HL-60 (cell line): ENCODE data around the gene EP400.

Experiments
- DNase-seq, 2 experiments: peaks; one replicate each; pipeline ENCODE4 v3.0.0-alpha.2; 2010 to 2020; ENCODE audit warnings: low read depth in 1 of 2, low spot score in 1 of 2
- H3K27ac ChIP-seq: fragments of 250-450 bp; sonication (Bioruptor Pico); replicated peaks from 2 replicates; pipeline ENCODE4 v1.5.1; 2020; ENCODE audit warnings: mild to moderate bottlenecking, moderate library complexity
- H3K27me3 ChIP-seq: fragments of 250-450 bp; sonication (Bioruptor Pico); 2 replicates; pipeline ENCODE4 v1.5.1; 2021; ENCODE audit warnings: mild to moderate bottlenecking, moderate library complexity; ENCODE audit not compliant: insufficient read depth, poor library complexity, severe bottlenecking
- H3K4me3 ChIP-seq: replicated peaks from 2 replicates; pipeline ENCODE4 v1.5.1; 2011; ENCODE audit warnings: mild to moderate bottlenecking, control low read depth, low read length; ENCODE audit not compliant: insufficient read depth
- GABPA ChIP-seq: IDR thresholded peaks from 2 replicates; pipeline ENCODE4 v1.6.1; 2012; ENCODE audit warnings: low read depth
- POLR2AphosphoS5 ChIP-seq: IDR thresholded peaks from 2 replicates; pipeline ENCODE4 v1.6.1; 2012; ENCODE audit warnings: low read depth
- SPI1 ChIP-seq: IDR thresholded peaks from 2 replicates; pipeline ENCODE4 v1.6.1; 2012; ENCODE audit warnings: low read depth, mild to moderate bottlenecking, borderline replicate concordance
- TF ChIP-seq, protein P1 (sequence below): IDR thresholded peaks from 2 replicates; pipeline ENCODE4 v1.6.1; 2012; ENCODE audit warnings: low read depth; ENCODE audit not compliant: insufficient replicate concordance
- TF ChIP-seq, protein P2 (sequence below): IDR thresholded peaks from one replicate; pipeline ENCODE4 v1.5.1; 2011; ENCODE audit warnings: low read length, control low read depth, inconsistent platforms; ENCODE audit not compliant: insufficient read depth

Gene EP400

GRCh38 chr12:132106921-132107320, 157.2 kb downstream of the EP400 start:
- TF ChIP-seq POLR2AphosphoS5 = no peak
- TF ChIP-seq SPI1 = no peak
- TF ChIP-seq GABPA = no peak
- TF ChIP-seq, protein P1, sequence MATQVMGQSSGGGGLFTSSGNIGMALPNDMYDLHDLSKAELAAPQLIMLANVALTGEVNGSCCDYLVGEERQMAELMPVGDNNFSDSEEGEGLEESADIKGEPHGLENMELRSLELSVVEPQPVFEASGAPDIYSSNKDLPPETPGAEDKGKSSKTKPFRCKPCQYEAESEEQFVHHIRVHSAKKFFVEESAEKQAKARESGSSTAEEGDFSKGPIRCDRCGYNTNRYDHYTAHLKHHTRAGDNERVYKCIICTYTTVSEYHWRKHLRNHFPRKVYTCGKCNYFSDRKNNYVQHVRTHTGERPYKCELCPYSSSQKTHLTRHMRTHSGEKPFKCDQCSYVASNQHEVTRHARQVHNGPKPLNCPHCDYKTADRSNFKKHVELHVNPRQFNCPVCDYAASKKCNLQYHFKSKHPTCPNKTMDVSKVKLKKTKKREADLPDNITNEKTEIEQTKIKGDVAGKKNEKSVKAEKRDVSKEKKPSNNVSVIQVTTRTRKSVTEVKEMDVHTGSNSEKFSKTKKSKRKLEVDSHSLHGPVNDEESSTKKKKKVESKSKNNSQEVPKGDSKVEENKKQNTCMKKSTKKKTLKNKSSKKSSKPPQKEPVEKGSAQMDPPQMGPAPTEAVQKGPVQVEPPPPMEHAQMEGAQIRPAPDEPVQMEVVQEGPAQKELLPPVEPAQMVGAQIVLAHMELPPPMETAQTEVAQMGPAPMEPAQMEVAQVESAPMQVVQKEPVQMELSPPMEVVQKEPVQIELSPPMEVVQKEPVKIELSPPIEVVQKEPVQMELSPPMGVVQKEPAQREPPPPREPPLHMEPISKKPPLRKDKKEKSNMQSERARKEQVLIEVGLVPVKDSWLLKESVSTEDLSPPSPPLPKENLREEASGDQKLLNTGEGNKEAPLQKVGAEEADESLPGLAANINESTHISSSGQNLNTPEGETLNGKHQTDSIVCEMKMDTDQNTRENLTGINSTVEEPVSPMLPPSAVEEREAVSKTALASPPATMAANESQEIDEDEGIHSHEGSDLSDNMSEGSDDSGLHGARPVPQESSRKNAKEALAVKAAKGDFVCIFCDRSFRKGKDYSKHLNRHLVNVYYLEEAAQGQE = no peak
- TF ChIP-seq, protein P2, sequence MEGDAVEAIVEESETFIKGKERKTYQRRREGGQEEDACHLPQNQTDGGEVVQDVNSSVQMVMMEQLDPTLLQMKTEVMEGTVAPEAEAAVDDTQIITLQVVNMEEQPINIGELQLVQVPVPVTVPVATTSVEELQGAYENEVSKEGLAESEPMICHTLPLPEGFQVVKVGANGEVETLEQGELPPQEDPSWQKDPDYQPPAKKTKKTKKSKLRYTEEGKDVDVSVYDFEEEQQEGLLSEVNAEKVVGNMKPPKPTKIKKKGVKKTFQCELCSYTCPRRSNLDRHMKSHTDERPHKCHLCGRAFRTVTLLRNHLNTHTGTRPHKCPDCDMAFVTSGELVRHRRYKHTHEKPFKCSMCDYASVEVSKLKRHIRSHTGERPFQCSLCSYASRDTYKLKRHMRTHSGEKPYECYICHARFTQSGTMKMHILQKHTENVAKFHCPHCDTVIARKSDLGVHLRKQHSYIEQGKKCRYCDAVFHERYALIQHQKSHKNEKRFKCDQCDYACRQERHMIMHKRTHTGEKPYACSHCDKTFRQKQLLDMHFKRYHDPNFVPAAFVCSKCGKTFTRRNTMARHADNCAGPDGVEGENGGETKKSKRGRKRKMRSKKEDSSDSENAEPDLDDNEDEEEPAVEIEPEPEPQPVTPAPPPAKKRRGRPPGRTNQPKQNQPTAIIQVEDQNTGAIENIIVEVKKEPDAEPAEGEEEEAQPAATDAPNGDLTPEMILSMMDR = no peak
- DNase-seq = no peak
- H3K4me3 ChIP-seq = no peak overlapping the region

DNA sequence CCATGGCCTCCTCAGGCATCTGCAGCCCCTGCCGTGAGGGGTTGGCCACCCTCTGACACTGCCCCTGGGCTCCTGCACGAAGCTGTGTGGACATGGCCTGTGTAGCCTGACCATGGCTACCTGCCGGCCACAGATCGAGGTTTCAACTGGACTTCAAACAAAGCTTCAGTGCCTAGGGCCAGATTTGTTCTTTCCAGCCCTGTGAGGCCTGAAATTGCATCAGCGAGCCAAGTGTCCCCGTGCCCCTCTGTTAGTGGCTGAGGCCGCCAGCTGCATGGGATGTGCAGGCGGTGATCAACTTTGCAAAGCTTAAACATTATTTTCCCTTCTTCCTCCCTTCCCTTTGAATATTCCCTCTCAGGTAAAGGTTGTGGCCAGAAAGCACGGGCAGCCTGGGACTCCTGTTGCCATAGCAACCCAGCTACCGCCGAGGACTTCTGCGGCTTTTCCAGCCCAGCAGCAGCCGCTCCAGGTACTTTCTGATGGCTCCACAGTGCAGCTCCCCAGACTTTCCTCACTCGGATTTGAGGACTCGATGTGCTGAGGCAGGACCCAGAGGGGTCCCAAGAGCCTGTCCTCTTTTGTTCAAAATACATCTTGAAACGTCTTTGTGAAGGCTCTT, 158.6 kb downstream of the EP400 start:
- no peaks in the 10 kb centered on the region for H3K27me3 ChIP-seq
- no peak overlapping the region for H3K4me3 ChIP-seq
- TF ChIP-seq, protein P2 = no peak
- TF ChIP-seq SPI1 (no peak), POLR2AphosphoS5 (no peak), GABPA (no peak)
- TF ChIP-seq, protein P1 = no peak
- no peak overlapping the region for H3K27ac ChIP-seq
- DNase-seq = no peak

More at GRCh38 chr12:132106921-132107320, 157.2 kb downstream of the EP400 start:
- H3K27me3 ChIP-seq = no peaks in the 10 kb centered on the region
- H3K27ac ChIP-seq = no peak overlapping the region

- Histone ChIP-seq H3K27me3 (no peaks in the 10 kb centered on the region), H3K4me3 (no peak overlapping the region), H3K27ac (no peak overlapping the region)
- TF ChIP-seq, protein P2 = no peak
- TF ChIP-seq GABPA = no peak
- no peak for DNase-seq
These were observed 160.0 kb downstream of the EP400 start for GRCh38 chr12:132109741-132110140.

DNA sequence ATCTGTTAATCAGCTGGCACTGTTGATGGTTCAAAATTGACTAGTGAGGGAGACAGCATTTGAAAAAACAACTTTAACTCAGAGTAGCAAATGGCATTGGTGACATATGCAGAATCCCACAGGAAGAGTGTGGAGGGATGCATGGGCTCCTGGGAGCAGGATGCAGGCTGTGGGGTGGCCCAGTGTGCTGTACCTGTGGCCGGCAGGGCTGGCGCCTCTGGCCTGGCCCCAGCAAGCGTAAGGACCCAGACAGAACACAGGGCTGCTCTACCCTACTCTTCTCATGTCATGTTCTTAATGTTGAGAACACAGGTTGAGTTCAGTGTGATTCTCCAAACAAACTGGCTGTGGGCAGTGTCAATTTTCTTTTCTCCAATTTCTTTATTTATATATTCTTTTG, 160.9 kb downstream of the EP400 start:
- Histone ChIP-seq H3K4me3 (no peak overlapping the region), H3K27me3 (no peaks in the 10 kb centered on the region), H3K27ac (no peak overlapping the region)
- DNase-seq = no peak
- no peak for TF ChIP-seq POLR2AphosphoS5
- no peak for TF ChIP-seq SPI1
